ENCODE measurements around the gene IQCB1.
"Not testable (repeated sequence)": the region's sequence is repeated elsewhere in the genome, so short reads cannot be mapped to it uniquely, and the experiment has no call there.

The IQCB1 gene

DNA sequence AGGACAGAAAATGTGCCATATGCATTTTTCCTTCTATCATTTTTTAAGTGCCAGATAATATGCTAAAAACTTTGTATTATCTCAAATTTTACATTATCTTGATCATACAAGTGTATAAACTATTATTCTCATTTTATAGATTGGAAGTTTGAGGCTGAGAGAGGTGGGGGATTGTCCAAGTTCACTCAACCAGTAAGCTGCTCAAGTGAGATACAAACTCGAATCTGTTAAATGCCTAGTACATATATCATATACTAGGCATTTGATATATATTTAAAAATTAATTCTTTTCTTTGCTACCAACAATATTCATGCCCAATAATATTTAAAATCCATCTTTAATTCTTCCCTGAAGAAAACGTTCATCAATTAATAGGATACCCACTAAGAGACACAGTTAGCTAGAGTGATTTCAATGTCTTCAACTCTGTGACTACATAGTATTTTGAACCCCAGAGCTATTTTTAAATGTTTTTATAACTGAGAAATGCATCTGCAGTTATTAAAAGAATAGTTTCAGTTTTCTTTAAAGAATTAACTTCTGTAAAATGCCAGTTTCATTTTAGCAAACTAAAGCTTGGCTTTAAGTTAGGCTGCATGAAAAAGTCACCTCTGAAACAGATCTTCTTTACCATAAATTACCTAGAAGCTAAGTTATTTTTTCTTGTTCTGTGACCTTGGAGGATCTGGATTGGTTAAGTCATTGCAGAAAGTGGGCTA lies 40.4 kb downstream of the IQCB1 start:
- no peaks in the 10 kb centered on the region for H3K4me1 ChIP-seq (ENCODE audit: control insufficient read depth, insufficient read depth, low read length)
- no peak overlapping the region for H3K27ac ChIP-seq (ENCODE audit: low read depth, low read length)
- H3K4me3 ChIP-seq (ENCODE audit: low read length), result no peak overlapping the region
- H3K9ac ChIP-seq (ENCODE audit: low read length), result no peak overlapping the region
- H3K27me3 ChIP-seq (ENCODE audit: control insufficient read depth, insufficient read depth, low read length), result no peaks in the 10 kb centered on the region
- no peaks in the 10 kb centered on the region for H3K36me3 ChIP-seq (ENCODE audit: control insufficient read depth, insufficient read depth, low read length)

GRCh38 chr3:121793078-121793477 lies 41.8 kb downstream of the IQCB1 start:
- H3K4me3 ChIP-seq (ENCODE audit: low read length), result no peak overlapping the region
- peaks cover 5% of the 10 kb centered on the region for H3K36me3 ChIP-seq (ENCODE audit: control insufficient read depth, insufficient read depth, low read length)
- no peak overlapping the region for H3K27ac ChIP-seq (ENCODE audit: low read depth, low read length)
- no peak overlapping the region for H3K9ac ChIP-seq (ENCODE audit: low read length)
- no peaks in the 10 kb centered on the region for H3K4me1 ChIP-seq (ENCODE audit: control insufficient read depth, insufficient read depth, low read length)
- H3K27me3 ChIP-seq (ENCODE audit: control insufficient read depth, insufficient read depth, low read length), result no peaks in the 10 kb centered on the region

DNA sequence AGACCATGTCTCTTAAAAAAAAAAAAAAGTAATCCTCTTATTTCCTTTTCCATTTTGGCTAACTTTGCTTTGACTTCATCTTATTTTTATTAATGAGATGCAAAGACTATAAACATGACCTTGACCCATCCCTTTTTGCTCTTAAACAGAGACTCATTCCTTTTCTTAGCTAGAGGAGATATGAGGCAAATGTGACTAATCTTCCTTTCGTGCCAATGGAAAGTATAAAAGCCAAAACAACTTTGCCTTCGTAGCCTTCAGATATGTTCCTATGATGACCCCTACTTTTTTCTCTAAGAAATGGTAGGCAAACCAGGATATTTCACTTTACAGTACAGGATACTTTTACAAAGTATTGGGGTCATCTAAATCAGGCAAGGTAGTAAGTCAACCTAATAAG lies 48.4 kb downstream of the IQCB1 start:
- Histone ChIP-seq H3K9ac (ENCODE audit: low read length) (no peak overlapping the region), H3K4me3 (ENCODE audit: low read length) (no peak overlapping the region), H3K4me1 (ENCODE audit: control insufficient read depth, insufficient read depth, low read length) (no peaks in the 10 kb centered on the region), H3K27me3 (ENCODE audit: control insufficient read depth, insufficient read depth, low read length) (no peaks in the 10 kb centered on the region), H3K27ac (ENCODE audit: low read depth, low read length) (no peak overlapping the region), H3K36me3 (ENCODE audit: control insufficient read depth, insufficient read depth, low read length) (peaks cover 8% of the 10 kb centered on the region)

GRCh38 chr3:121782784-121783183 lies 52.1 kb downstream of the IQCB1 start:
- H3K27me3 ChIP-seq (ENCODE audit: control insufficient read depth, insufficient read depth, low read length); H3K4me3 ChIP-seq (ENCODE audit: low read length); H3K9ac ChIP-seq (ENCODE audit: low read length); H3K4me1 ChIP-seq (ENCODE audit: control insufficient read depth, insufficient read depth, low read length); H3K27ac ChIP-seq (ENCODE audit: low read depth, low read length): not testable (repeated sequence)
- H3K36me3 ChIP-seq (ENCODE audit: control insufficient read depth, insufficient read depth, low read length), result peaks cover 13% of the 10 kb centered on the region

GRCh38 chr3:121781611-121782010 lies 53.2 kb downstream of the IQCB1 start:
- Histone ChIP-seq H3K9ac (ENCODE audit: low read length) (no peak overlapping the region), H3K36me3 (ENCODE audit: control insufficient read depth, insufficient read depth, low read length) (peaks cover 13% of the 10 kb centered on the region), H3K27me3 (ENCODE audit: control insufficient read depth, insufficient read depth, low read length) (no peaks in the 10 kb centered on the region), H3K4me1 (ENCODE audit: control insufficient read depth, insufficient read depth, low read length) (no peaks in the 10 kb centered on the region), H3K4me3 (ENCODE audit: low read length) (no peak overlapping the region), H3K27ac (ENCODE audit: low read depth, low read length) (no peak overlapping the region)

- peaks cover 16% of the 10 kb centered on the region for H3K36me3 ChIP-seq (ENCODE audit: control insufficient read depth, insufficient read depth, low read length)
These were observed 59.8 kb downstream of the IQCB1 start for GRCh38 chr3:121775095-121775494.

GRCh38 chr3:121769246-121769645 lies 65.6 kb downstream of the IQCB1 start:
- Histone ChIP-seq H3K4me1 (ENCODE audit: control insufficient read depth, insufficient read depth, low read length) (no peaks in the 10 kb centered on the region), H3K27me3 (ENCODE audit: control insufficient read depth, insufficient read depth, low read length) (no peaks in the 10 kb centered on the region), H3K4me3 (ENCODE audit: low read length) (no peak overlapping the region), H3K36me3 (ENCODE audit: control insufficient read depth, insufficient read depth, low read length) (peaks cover 12% of the 10 kb centered on the region), H3K9ac (ENCODE audit: low read length) (no peak overlapping the region), H3K27ac (ENCODE audit: low read depth, low read length) (no peak overlapping the region)

More at GRCh38 chr3:121775095-121775494, 59.8 kb downstream of the IQCB1 start:
- not testable (repeated sequence) for H3K27me3 ChIP-seq (ENCODE audit: control insufficient read depth, insufficient read depth, low read length); H3K9ac ChIP-seq (ENCODE audit: low read length); H3K4me3 ChIP-seq (ENCODE audit: low read length); H3K27ac ChIP-seq (ENCODE audit: low read depth, low read length); H3K4me1 ChIP-seq (ENCODE audit: control insufficient read depth, insufficient read depth, low read length)

DNA sequence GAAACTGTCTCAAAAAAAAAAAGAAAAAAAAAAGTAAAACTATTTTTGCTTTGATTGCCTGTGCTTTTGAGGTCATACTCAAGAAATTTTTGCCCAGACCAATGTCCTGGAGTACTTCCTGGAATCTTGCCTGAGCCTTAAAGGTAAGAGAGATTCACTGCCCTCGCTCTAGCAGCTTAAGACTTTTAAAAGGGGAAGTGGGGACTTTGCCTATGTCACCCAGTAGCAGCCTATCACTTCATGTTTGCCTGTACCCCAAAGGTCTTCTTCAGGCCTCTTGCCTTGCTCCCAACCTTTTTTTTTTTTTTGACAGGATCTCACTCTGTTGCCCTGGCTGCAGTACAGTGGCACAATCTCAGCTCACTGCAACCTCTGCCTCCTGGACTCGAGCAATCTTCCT lies 66.4 kb downstream of the IQCB1 start:
- no peak overlapping the region for H3K27ac ChIP-seq (ENCODE audit: low read depth, low read length)
- no peak overlapping the region for H3K4me3 ChIP-seq (ENCODE audit: low read length)
- no peaks in the 10 kb centered on the region for H3K27me3 ChIP-seq (ENCODE audit: control insufficient read depth, insufficient read depth, low read length)
- no peaks in the 10 kb centered on the region for H3K4me1 ChIP-seq (ENCODE audit: control insufficient read depth, insufficient read depth, low read length)
- peaks cover 10% of the 10 kb centered on the region for H3K36me3 ChIP-seq (ENCODE audit: control insufficient read depth, insufficient read depth, low read length)
- no peak overlapping the region for H3K9ac ChIP-seq (ENCODE audit: low read length)

DNA sequence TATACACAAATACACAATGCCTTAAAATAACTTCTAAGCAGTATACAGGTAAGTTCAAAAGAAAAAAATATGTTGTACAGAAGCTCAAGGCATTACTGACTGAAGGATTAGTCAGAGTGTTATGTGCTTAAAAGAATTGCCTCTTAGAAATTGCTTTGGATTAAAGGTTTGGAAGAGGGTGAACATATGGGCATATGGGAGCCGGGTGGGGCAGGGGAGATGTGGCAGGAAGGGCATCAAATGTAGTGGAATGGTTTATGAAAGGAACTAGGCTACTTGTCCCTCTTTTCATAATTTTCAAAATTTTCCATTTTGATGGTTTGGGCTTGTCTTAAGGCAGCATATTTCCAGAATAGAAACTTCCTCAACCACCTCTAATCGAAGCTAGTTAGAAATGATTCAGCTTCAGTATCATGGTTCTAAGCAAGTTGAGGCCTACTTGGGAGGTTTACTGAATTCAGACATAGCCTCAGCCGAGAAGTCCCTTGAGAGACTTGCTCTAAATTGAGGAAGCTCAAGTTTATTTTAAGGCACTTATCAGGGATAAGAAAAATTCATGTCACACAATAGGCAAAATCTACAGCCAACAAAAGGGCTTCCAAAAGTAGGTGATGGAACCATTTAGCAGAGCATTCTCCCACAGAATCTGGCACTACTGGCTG lies 75.2 kb downstream of the IQCB1 start:
- H3K4me3 ChIP-seq (ENCODE audit: low read length), result no peak overlapping the region
- no peaks in the 10 kb centered on the region for H3K4me1 ChIP-seq (ENCODE audit: control insufficient read depth, insufficient read depth, low read length)
- H3K9ac ChIP-seq (ENCODE audit: low read length), result no peak overlapping the region
- H3K27ac ChIP-seq (ENCODE audit: low read depth, low read length), result no peak overlapping the region
- no peaks in the 10 kb centered on the region for H3K36me3 ChIP-seq (ENCODE audit: control insufficient read depth, insufficient read depth, low read length)
- no peaks in the 10 kb centered on the region for H3K27me3 ChIP-seq (ENCODE audit: control insufficient read depth, insufficient read depth, low read length)

DNA sequence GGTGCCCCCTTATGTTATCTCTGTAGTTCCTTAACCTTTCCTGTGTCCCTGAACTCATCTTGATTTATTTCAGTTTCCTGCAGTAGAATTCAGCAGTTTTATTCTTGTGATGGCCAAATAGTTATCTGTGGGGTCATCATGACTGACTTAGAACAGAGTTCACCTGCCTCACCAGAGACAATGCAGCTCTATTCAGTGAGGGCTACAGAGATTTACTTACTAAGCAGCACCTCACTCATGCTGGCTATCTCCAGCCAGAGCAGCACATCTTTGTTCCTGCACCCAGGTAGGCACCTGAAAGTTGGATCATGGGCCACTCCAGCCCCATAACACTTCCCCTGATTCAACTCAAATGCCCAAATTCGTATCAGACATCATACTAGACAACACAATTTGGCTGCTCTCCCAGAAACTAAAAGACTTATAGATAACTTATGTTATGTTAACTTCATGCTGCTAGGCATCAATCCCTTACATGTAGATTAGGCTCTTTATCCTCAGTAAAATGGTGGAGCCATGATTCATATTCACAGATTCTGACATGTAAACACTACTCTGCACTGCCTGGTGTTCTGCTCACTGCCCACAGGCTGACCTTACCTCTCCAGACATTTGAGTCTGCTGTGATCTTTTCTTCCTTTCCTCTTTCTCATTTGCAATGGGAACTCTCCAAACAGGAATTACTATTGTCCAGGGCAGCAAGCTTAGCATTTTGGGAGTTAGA lies 76.0 kb downstream of the IQCB1 start:
- no peak overlapping the region for H3K4me3 ChIP-seq (ENCODE audit: low read length)
- no peak overlapping the region for H3K27ac ChIP-seq (ENCODE audit: low read depth, low read length)
- no peaks in the 10 kb centered on the region for H3K36me3 ChIP-seq (ENCODE audit: control insufficient read depth, insufficient read depth, low read length)
- no peak overlapping the region for H3K9ac ChIP-seq (ENCODE audit: low read length)
- no peaks in the 10 kb centered on the region for H3K27me3 ChIP-seq (ENCODE audit: control insufficient read depth, insufficient read depth, low read length)
- no peaks in the 10 kb centered on the region for H3K4me1 ChIP-seq (ENCODE audit: control insufficient read depth, insufficient read depth, low read length)

- Histone ChIP-seq H3K4me3 (ENCODE audit: low read length) (no peak overlapping the region), H3K27ac (ENCODE audit: low read depth, low read length) (no peak overlapping the region), H3K27me3 (ENCODE audit: control insufficient read depth, insufficient read depth, low read length) (no peaks in the 10 kb centered on the region), H3K9ac (ENCODE audit: low read length) (no peak overlapping the region), H3K36me3 (ENCODE audit: control insufficient read depth, insufficient read depth, low read length) (no peaks in the 10 kb centered on the region), H3K4me1 (ENCODE audit: control insufficient read depth, insufficient read depth, low read length) (no peaks in the 10 kb centered on the region)
These were observed 76.9 kb downstream of the IQCB1 start for GRCh38 chr3:121757812-121758545.

DNA sequence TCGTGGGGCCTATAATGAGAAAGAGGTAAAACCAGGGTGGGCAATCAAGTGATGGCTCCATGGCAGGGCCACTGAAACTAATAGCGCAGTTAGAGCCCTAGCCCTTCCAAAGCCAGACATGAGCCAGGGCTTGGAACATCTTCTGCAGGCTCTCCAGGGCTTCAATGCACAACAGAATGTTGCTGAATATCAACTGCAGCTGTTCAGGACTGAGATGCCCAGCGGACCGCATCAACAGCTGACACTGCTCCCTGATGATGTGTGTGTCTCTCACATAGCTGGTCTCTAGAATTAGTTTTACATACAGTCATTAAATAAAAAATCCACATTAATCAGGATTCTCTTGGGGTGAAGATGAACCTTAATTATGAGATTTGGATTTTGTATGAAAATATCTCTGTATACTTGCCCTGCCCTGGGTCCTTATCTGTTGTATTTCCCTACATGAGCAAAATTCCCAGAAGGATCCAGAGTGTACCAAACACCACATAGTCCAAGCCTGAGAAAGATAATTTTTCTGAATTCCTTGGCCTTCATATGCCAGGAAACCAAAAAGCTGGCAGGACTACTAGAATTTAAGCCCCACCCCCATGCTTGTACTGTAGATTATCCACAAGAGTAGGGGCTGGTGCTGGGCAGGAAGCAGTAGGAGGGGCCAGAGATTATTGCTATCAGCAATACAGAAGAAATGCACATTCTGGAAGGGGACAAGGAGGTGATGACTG lies 77.6 kb downstream of the IQCB1 start:
- no peak overlapping the region for H3K27ac ChIP-seq (ENCODE audit: low read depth, low read length)
- H3K36me3 ChIP-seq (ENCODE audit: control insufficient read depth, insufficient read depth, low read length), result no peaks in the 10 kb centered on the region
- H3K9ac ChIP-seq (ENCODE audit: low read length), result no peak overlapping the region
- H3K27me3 ChIP-seq (ENCODE audit: control insufficient read depth, insufficient read depth, low read length), result no peaks in the 10 kb centered on the region
- no peak overlapping the region for H3K4me3 ChIP-seq (ENCODE audit: low read length)
- H3K4me1 ChIP-seq (ENCODE audit: control insufficient read depth, insufficient read depth, low read length), result no peaks in the 10 kb centered on the region

All from rectal smooth muscle tissue (tissue), 1 donor.